Measurements from ENCODE around the gene PEAR1.

Gene PEAR1

DNA sequence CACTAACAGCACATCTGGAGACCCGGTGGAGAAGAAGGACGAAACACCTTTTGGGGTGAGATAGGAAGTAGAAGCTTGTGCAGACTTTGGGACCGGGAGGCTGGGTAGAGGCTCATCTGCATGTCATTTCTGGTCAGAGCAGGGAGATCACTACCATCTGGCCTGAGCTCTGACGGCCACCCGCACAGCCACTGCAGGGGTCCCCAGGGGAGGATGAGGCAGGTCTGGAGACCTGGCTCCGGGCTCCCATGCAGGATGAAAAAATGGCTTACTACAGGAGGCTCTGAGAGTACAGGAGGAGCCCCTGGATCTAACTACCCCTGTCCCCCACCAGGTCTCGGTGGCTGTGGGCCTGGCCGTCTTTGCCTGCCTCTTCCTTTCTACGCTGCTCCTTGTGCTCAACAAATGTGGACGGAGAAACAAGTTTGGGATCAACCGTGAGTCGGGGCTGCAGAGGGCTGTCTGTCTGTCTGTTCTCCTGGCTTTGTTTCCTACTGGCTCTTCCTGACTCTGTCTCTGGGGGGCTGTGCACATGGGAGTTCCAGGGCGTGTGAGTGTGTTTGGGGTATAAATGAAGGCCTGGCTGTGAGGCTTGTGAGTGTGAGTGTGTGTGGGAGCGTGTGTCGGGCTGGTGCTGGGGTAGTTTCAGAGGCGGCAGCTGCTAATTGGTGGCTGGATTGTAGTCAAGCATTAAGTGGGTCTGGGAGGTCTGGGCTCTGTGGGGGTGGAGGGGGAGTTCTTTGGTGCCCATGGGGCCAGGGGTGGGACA lies 18.8 kb upstream of the PEAR1 start:
- Histone ChIP-seq H3K36me3 (ENCODE audit: insufficient read depth, low read length) (no peaks in the 10 kb centered on the region), H3K9me3 (ENCODE audit: low read depth, low read length) (no peaks in the 10 kb centered on the region), H3K4me3 (no peak overlapping the region), H3K27ac (no peak overlapping the region), H3K9ac (ENCODE audit: insufficient read length) (peak overlapping the region; percentile 15)
- TF ChIP-seq EZH2 (IDR thresholded peaks at IDR 0.05): no peak
- no peak for TF ChIP-seq POLR2AphosphoS5 (IDR thresholded peaks at IDR 0.05; ENCODE audit: borderline replicate concordance, low read depth, low read length)
- no peak for TF ChIP-seq FOXP2 (optimal IDR thresholded peaks at IDR 0.05; ENCODE audit: control extremely low read depth, extremely low read length, insufficient read depth)
- DNase-seq (ENCODE audit: low read depth, low spot score): no peak

DNA sequence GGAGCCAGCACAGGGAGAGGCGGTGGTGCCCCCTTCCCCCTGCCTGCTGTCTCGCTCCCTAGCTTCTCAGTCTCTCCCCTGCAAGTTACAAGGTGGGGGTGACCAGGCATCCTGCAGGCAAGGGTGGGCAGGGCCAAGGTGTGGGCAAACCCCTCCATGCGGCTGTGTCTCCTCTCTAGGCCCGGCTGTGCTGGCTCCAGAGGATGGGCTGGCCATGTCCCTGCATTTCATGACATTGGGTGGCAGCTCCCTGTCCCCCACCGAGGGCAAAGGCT lies 18.2 kb upstream of the PEAR1 start:
- no peak for DNase-seq (ENCODE audit: low read depth, low spot score)
- Histone ChIP-seq H3K9me3 (ENCODE audit: low read depth, low read length) (no peaks in the 10 kb centered on the region), H3K4me3 (no peak overlapping the region), H3K36me3 (ENCODE audit: insufficient read depth, low read length) (no peaks in the 10 kb centered on the region), H3K27ac (no peak overlapping the region), H3K9ac (ENCODE audit: insufficient read length) (no peak overlapping the region)
- TF ChIP-seq EZH2 (IDR thresholded peaks at IDR 0.05) (no peak), POLR2AphosphoS5 (IDR thresholded peaks at IDR 0.05; ENCODE audit: borderline replicate concordance, low read depth, low read length) (no peak), FOXP2 (optimal IDR thresholded peaks at IDR 0.05; ENCODE audit: control extremely low read depth, extremely low read length, insufficient read depth) (no peak)

DNA sequence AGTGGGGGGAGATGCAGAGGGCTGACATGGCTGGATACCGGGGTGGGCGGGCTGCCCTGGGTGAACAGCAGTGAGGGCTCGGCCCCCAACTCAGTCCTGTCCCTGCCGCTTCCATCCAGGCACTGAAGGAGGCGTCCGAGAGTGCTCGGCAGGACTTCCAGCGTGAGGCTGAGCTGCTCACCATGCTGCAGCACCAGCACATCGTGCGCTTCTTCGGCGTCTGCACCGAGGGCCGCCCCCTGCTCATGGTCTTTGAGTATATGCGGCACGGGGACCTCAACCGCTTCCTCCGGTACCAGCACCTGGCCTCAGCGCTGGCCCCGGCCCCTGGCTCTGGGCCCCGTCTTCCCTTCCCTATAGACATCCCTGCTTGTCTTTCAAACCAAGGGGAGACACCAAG lies 17.2 kb upstream of the PEAR1 start:
- H3K27ac ChIP-seq: no peak overlapping the region
- no peaks in the 10 kb centered on the region for H3K9me3 ChIP-seq (ENCODE audit: low read depth, low read length)
- H3K9ac ChIP-seq (ENCODE audit: insufficient read length): no peak overlapping the region
- no peaks in the 10 kb centered on the region for H3K36me3 ChIP-seq (ENCODE audit: insufficient read depth, low read length)
- no peak for DNase-seq (ENCODE audit: low read depth, low spot score)
- H3K4me3 ChIP-seq: no peak overlapping the region
- TF ChIP-seq EZH2 (IDR thresholded peaks at IDR 0.05) (no peak), POLR2AphosphoS5 (IDR thresholded peaks at IDR 0.05; ENCODE audit: borderline replicate concordance, low read depth, low read length) (no peak), FOXP2 (optimal IDR thresholded peaks at IDR 0.05; ENCODE audit: control extremely low read depth, extremely low read length, insufficient read depth) (no peak)

DNA sequence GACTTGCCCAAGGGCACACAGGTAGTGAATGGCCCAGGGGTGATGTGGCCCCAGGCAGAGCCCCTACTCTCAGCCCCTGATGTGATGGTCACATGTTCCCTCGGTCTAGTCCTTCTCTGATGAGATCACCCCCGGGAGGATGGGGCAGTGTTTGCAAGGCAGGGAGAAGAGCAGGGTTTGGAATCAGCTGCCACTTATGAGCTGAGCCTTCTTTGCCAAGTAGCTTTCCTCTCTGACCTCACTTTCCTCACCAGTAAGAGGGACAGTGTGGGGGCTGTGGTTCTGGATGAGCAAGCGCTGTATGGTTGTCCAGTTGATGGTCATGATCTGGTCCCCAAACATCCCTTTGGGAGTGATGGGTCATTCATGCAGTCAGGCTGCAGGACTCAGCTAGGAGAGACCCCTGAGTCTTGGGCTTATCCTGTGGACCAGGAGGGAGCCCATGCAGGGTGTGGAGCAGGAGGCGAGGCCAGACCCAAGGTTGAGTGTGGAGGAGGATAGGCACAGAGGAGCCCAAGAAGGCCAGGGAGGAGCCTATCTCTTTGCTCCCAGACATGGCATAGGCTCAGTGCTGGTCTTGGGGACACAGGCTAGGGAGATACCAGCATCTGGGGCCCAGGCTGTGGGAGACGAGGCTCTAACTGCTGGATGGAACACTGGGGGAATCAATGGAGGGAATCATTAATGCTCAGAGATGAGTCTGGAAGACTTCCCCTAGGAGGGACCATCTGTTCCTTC lies 15.9 kb upstream of the PEAR1 start:
- no peaks in the 10 kb centered on the region for H3K9me3 ChIP-seq (ENCODE audit: low read depth, low read length)
- H3K4me3 ChIP-seq: no peak overlapping the region
- no peak overlapping the region for H3K9ac ChIP-seq (ENCODE audit: insufficient read length)
- DNase-seq (ENCODE audit: low read depth, low spot score): no peak
- TF ChIP-seq POLR2AphosphoS5 (IDR thresholded peaks at IDR 0.05; ENCODE audit: borderline replicate concordance, low read depth, low read length): no peak
- no peaks in the 10 kb centered on the region for H3K36me3 ChIP-seq (ENCODE audit: insufficient read depth, low read length)
- no peak overlapping the region for H3K27ac ChIP-seq

DNA sequence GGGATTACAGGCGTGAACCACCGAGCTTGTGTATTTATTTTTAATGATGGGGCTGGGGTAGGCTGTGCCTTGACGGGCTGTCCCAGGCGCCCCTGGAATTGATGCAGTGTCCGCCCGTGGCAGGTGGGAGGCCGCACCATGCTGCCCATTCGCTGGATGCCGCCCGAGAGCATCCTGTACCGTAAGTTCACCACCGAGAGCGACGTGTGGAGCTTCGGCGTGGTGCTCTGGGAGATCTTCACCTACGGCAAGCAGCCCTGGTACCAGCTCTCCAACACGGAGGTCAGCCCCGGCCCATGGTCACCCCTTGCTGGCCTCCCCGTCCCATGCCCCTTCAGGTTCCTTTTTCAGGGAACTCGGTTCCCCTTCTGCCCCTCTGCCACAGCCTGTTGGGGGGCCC lies 13.6 kb upstream of the PEAR1 start:
- Histone ChIP-seq H3K4me3 (no peak overlapping the region), H3K9ac (ENCODE audit: insufficient read length) (no peak overlapping the region), H3K27ac (no peak overlapping the region), H3K36me3 (ENCODE audit: insufficient read depth, low read length) (no peaks in the 10 kb centered on the region), H3K9me3 (ENCODE audit: low read depth, low read length) (no peaks in the 10 kb centered on the region)
- TF ChIP-seq FOXP2 (optimal IDR thresholded peaks at IDR 0.05; ENCODE audit: control extremely low read depth, extremely low read length, insufficient read depth) (no peak), POLR2AphosphoS5 (IDR thresholded peaks at IDR 0.05; ENCODE audit: borderline replicate concordance, low read depth, low read length) (no peak), EZH2 (IDR thresholded peaks at IDR 0.05) (no peak)
- DNase-seq (ENCODE audit: low read depth, low spot score): no peak

DNA sequence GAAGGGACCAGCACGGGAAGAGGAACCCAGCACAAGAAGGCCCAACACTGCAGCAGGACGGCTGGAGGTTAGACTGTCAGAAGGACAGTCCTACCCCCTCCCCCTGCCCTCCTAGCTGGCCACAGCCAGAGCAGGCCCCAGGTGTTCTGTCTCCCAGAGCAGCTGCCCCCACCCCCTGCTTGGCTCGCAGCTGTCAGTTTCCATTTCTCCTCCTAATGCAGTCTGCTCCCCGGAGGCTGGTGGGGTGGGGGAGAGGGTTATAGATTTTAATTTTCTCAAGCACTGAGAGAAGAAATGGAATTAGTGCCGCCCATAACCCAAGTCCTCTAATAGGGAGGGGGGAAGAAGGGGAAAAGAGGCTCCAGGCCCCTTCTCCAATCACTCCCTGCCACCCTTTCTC lies 13.0 kb upstream of the PEAR1 start:
- TF ChIP-seq POLR2AphosphoS5 (IDR thresholded peaks at IDR 0.05; ENCODE audit: borderline replicate concordance, low read depth, low read length): no peak
- TF ChIP-seq FOXP2 (optimal IDR thresholded peaks at IDR 0.05; ENCODE audit: control extremely low read depth, extremely low read length, insufficient read depth): no peak
- TF ChIP-seq EZH2 (IDR thresholded peaks at IDR 0.05): no peak
- H3K36me3 ChIP-seq (ENCODE audit: insufficient read depth, low read length): no peaks in the 10 kb centered on the region
- H3K9me3 ChIP-seq (ENCODE audit: low read depth, low read length): no peaks in the 10 kb centered on the region
- no peak overlapping the region for H3K4me3 ChIP-seq
- no peak for DNase-seq (ENCODE audit: low read depth, low spot score)
- no peak overlapping the region for H3K9ac ChIP-seq (ENCODE audit: insufficient read length)
- no peak overlapping the region for H3K27ac ChIP-seq

DNA sequence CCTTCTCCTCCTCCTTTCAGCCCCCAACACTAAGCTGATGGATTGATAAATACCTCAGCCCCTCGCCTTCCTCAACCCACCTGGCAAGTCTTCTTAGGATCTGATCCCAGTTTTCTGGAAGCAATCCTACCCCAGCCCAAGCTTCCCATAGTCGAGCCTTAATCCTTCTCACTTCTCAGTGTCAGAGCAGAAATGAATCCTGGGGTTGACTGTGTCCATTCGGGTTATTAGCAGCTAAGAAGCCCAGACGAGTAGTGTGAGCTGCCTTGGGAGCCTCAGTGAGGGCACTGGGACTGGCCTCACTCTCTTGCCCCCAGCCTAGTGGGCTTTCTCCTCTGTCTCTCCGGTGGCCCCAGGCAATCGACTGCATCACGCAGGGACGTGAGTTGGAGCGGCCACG lies 12.4 kb upstream of the PEAR1 start:
- Histone ChIP-seq H3K36me3 (ENCODE audit: insufficient read depth, low read length) (no peaks in the 10 kb centered on the region), H3K9me3 (ENCODE audit: low read depth, low read length) (no peaks in the 10 kb centered on the region), H3K9ac (ENCODE audit: insufficient read length) (no peak overlapping the region), H3K27ac (no peak overlapping the region), H3K4me3 (no peak overlapping the region)
- DNase-seq (ENCODE audit: low read depth, low spot score): no peak
- no peak for TF ChIP-seq EZH2 (IDR thresholded peaks at IDR 0.05)
- no peak for TF ChIP-seq POLR2AphosphoS5 (IDR thresholded peaks at IDR 0.05; ENCODE audit: borderline replicate concordance, low read depth, low read length)
- TF ChIP-seq FOXP2 (optimal IDR thresholded peaks at IDR 0.05; ENCODE audit: control extremely low read depth, extremely low read length, insufficient read depth): no peak

DNA sequence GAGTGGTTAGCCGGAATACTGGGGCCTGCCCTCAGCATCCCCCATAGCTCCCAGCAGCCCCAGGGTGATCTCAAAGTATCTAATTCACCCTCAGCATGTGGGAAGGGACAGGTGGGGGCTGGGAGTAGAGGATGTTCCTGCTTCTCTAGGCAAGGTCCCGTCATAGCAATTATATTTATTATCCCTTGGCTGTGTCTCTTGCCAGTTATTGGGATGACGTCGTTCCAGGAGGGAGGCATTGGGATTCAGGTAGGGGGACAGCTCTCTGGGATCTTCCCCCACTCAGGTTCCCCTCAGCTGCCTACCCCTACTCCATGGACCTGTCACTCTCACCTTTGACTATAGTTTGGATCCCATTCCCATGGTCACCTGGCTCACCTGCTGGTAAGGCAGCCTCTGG lies 11.9 kb upstream of the PEAR1 start:
- no peak for TF ChIP-seq EZH2 (IDR thresholded peaks at IDR 0.05)
- TF ChIP-seq POLR2AphosphoS5 (IDR thresholded peaks at IDR 0.05; ENCODE audit: borderline replicate concordance, low read depth, low read length): no peak
- H3K27ac ChIP-seq: no peak overlapping the region
- H3K9me3 ChIP-seq (ENCODE audit: low read depth, low read length): no peaks in the 10 kb centered on the region
- H3K4me3 ChIP-seq: no peak overlapping the region
- no peaks in the 10 kb centered on the region for H3K36me3 ChIP-seq (ENCODE audit: insufficient read depth, low read length)
- DNase-seq (ENCODE audit: low read depth, low spot score): no peak
- no peak overlapping the region for H3K9ac ChIP-seq (ENCODE audit: insufficient read length)

DNA sequence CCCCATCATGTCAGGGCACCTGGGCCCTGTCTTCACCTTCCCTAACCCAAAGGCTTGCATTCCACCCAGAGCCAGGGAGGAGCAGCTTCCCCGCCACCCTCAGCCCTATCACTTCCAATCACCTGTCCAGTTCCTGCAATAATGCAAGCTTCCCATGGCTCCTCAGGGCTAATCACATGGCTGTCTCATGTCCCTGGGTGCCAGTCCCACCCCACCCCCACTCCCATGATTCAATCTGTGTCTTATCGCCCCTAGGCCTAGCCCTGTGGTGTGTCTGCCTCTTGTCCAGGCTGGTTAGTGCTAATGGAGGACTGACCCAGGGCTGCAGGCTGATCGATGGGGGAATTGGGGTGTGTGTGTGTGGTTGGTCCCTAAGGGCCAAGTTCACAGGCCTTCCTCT lies 11.0 kb upstream of the PEAR1 start:
- Histone ChIP-seq H3K9me3 (ENCODE audit: low read depth, low read length) (no peaks in the 10 kb centered on the region), H3K9ac (ENCODE audit: insufficient read length) (no peak overlapping the region), H3K27ac (no peak overlapping the region), H3K4me3 (no peak overlapping the region), H3K36me3 (ENCODE audit: insufficient read depth, low read length) (no peaks in the 10 kb centered on the region)
- DNase-seq (ENCODE audit: low read depth, low spot score): no peak
- TF ChIP-seq POLR2AphosphoS5 (IDR thresholded peaks at IDR 0.05; ENCODE audit: borderline replicate concordance, low read depth, low read length): no peak
- no peak for TF ChIP-seq FOXP2 (optimal IDR thresholded peaks at IDR 0.05; ENCODE audit: control extremely low read depth, extremely low read length, insufficient read depth)
- no peak for TF ChIP-seq EZH2 (IDR thresholded peaks at IDR 0.05)
